Esophagus squamous epithelium (tissue), 5 donors: ENCODE data around the gene ERI2. TPM values are rescaled to one million over a fixed set of nuclear protein-coding genes. Genes with fewer than 3 reads are reported as not detected.

Experiments used
- DNase-seq: peaks from one replicate; lab custom pipeline; 2025; lab: John Stamatoyannopoulos, UW
- H3K27ac ChIP-seq, 4 donors: fragments of 200-600 bp; sonication (generic); one replicate each; pipeline ENCODE4 v1.5.1; 2016 to 2019; ENCODE audit warnings: mild to moderate bottlenecking in 1 of 4
- H3K27me3 ChIP-seq, 4 donors: fragments of 200-600 bp; sonication (generic); 1 replicate in 3 of 4; 2 replicates in 1 of 4; pipeline versions ENCODE4 v1.5.1 to v1.6.0; 2017 to 2021; ENCODE audit warnings: antibody characterized with exemption in 1 of 4
- H3K36me3 ChIP-seq, 3 donors: fragments of 200-600 bp; sonication (generic); one replicate each; pipeline ENCODE4 v1.5.1; 2016 to 2019
- H3K4me1 ChIP-seq, 3 donors: fragments of 200-600 bp; sonication (generic); one replicate each; pipeline ENCODE4 v1.5.1; 2017 to 2019
- H3K4me3 ChIP-seq, 4 donors: fragments of 200-600 bp; sonication (generic); 1 replicate in 3 of 4; 2 replicates in 1 of 4; pipeline ENCODE4 v1.5.1; 2016 to 2019; ENCODE audit warnings: mild to moderate bottlenecking in 2 of 4, moderate library complexity in 1 of 4
- H3K9me3 ChIP-seq, 3 donors: fragments of 200-600 bp; sonication (generic); one replicate each; pipeline ENCODE4 v1.5.1; 2016 to 2019
- CTCF ChIP-seq, 6 experiments: fragments of 450-650 bp in 4 of 6; fragments of 200-600 bp in 2 of 6; sonication (generic) in 2 of 6; IDR thresholded peaks; one replicate each; pipeline ENCODE4 v1.5.1; 2016 to 2019; ENCODE audit warnings: antibody characterized with exemption in 6 of 6, mild to moderate bottlenecking in 4 of 6, moderate library complexity in 4 of 6
- POLR2A ChIP-seq, 4 donors: fragments of 450-650 bp; IDR thresholded peaks; one replicate each; pipeline ENCODE4 v1.6.1; 2017; ENCODE audit warnings: antibody characterized with exemption in 4 of 4, mild to moderate bottlenecking in 4 of 4, moderate library complexity in 3 of 4
- WGBS, 2 donors: methylation state at CpG; one replicate each; pipeline ENCODE4 v1.1.5; 2018; 5-methylcytosine and 5-hydroxymethylcytosine counted together
- intact Hi-C: fragments of 100-400 bp; cut with DNase I; formaldehyde crosslinking; loops from one replicate; pipeline ENCODE4 v1.15.0; 2022
- total RNA-seq, 4 donors: library from RNA; depleted of rRNA; stranded (reverse); fragments of >200 nt; gene quantifications; one replicate each; pipeline ENCODE4 v1.1.0, GENCODE V29; 2016
- donor health status: DM: yes; HTN: yes; CAD: no.

ERI2 gene
- total RNA-seq, 4 donors from 2014 or later, result 12.5 to 20.0 (median 19.0) TPM

GRCh38 chr16:20755238-20755637 lies 51.0 kb downstream of the ERI2 start:
- Histone ChIP-seq H3K4me1 (no peaks in the 10 kb centered on the region), H3K9me3 (no peaks in the 10 kb centered on the region), H3K27ac (no peak overlapping the region), H3K4me3 (no peak overlapping the region), H3K36me3 (no peaks in the 10 kb centered on the region), H3K27me3 (no peaks in the 10 kb centered on the region)
- WGBS, 2 donors, result 67 to 76% methylated on average over 1 of the region's 1 CpG
- TF ChIP-seq POLR2A (IDR thresholded peaks at IDR 0.05), result no peak
- TF ChIP-seq CTCF (IDR thresholded peaks at IDR 0.05), result no peak
- intact Hi-C loops, result no loop called here
- no peak for DNase-seq

- Histone ChIP-seq H3K9me3 (no peaks in the 10 kb centered on the region), H3K36me3 (no peaks in the 10 kb centered on the region), H3K4me3 (no peak overlapping the region), H3K4me1 (no peaks in the 10 kb centered on the region), H3K27ac (no peak overlapping the region), H3K27me3 (no peaks in the 10 kb centered on the region)
- intact Hi-C loops, result no loop called here
- WGBS, 2 donors, result 50 to 60% methylated on average over 1 of the region's 1 CpG
- TF ChIP-seq CTCF (IDR thresholded peaks at IDR 0.05) (no peak), POLR2A (IDR thresholded peaks at IDR 0.05) (no peak)
- DNase-seq, result no peak
Measured at GRCh38 chr16:20753727-20754126, 52.5 kb downstream of the ERI2 start.

DNA sequence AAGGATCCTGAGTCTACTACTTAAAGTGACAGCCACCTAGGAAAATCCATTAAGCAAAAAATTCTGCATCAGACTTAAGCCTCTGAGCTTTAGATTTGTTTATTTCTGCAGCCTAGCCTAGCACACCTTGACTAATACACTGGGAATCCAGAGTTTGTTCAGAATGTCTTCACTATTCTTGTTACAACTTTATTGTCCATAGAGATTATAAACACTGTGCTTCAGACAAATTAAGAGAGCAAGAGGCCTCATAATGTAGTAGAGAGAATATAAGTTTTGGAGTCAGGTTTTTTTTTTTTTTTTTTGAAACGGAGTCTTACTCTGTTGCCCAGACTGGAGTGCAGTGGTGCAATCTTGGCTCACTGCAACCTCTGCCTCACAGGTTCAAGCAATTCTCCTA lies 55.7 kb downstream of the ERI2 start:
- Histone ChIP-seq H3K27me3 (no peaks in the 10 kb centered on the region), H3K27ac (no peak overlapping the region), H3K4me1 (no peaks in the 10 kb centered on the region), H3K9me3 (peaks cover 0 to 11% (median 0%) of the 10 kb centered on the region in 3 donors), H3K36me3 (no peaks in the 10 kb centered on the region), H3K4me3 (no peak overlapping the region)
- no peak for TF ChIP-seq CTCF (IDR thresholded peaks at IDR 0.05)
- no peak for TF ChIP-seq POLR2A (IDR thresholded peaks at IDR 0.05)
- intact Hi-C loops, result no loop called here
- no peak for DNase-seq
- WGBS, 2 donors, result 83 to 86% methylated on average over 1 of the region's 1 CpG

DNA sequence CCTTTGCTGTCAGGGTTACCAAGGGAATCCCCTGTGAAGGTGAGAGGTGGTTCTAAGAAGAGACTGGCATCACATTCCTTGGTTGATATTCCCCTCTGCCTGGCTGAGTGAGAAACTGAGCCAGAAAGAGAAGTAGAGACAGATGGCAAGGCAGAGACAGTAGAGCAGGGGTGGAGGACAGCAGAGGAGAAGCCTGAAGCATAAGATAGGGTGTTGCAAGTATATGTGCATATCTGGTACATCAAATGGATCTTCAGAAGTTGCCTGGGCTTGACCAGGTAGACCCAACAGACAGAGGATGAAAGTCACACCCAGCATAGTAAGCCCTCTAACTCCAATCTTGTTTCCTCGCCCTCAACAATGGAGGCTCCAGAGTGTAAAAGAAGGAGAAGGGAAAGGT lies 56.8 kb downstream of the ERI2 start:
- peaks cover 0 to 11% (median 0%) of the 10 kb centered on the region in 3 donors for H3K9me3 ChIP-seq
- TF ChIP-seq POLR2A (IDR thresholded peaks at IDR 0.05), result no peak
- TF ChIP-seq CTCF (IDR thresholded peaks at IDR 0.05), result no peak
- WGBS, 2 donors, result 100% methylated on average over 1 of the region's 1 CpG
- no peaks in the 10 kb centered on the region for H3K4me1 ChIP-seq
- H3K27me3 ChIP-seq, result no peaks in the 10 kb centered on the region
- no peaks in the 10 kb centered on the region for H3K36me3 ChIP-seq
- H3K27ac ChIP-seq, result no peak overlapping the region
- intact Hi-C loops, result no loop called here
- no peak for DNase-seq
- no peak overlapping the region for H3K4me3 ChIP-seq

- intact Hi-C loops, result no loop called here
Measured at GRCh38 chr16:20747030-20747816, 59.0 kb downstream of the ERI2 start.

More at GRCh38 chr16:20747030-20747816, 59.0 kb downstream of the ERI2 start:
- peaks cover 0 to 11% (median 0%) of the 10 kb centered on the region in 3 donors for H3K9me3 ChIP-seq
- TF ChIP-seq CTCF (IDR thresholded peaks at IDR 0.05), result no peak
- no peak for TF ChIP-seq POLR2A (IDR thresholded peaks at IDR 0.05)
- H3K4me1 ChIP-seq, result no peaks in the 10 kb centered on the region
- no peaks in the 10 kb centered on the region for H3K27me3 ChIP-seq
- H3K4me3 ChIP-seq, result no peak overlapping the region
- no peak for DNase-seq
- H3K36me3 ChIP-seq, result no peaks in the 10 kb centered on the region
- 54 to 80% methylated on average over 4 of the region's 4 CpGs for WGBS, 2 donors
- peak overlapping the region in 1 of 4 donors; percentile 15 for H3K27ac ChIP-seq
